Measurements from ENCODE around the gene SARDH. TPM values are rescaled to one million over a fixed set of nuclear protein-coding genes. Genes with fewer than 3 reads are reported as not detected.
A peak's percentile ranks its signal among the peaks of the same experiment; 100 is the strongest.

SARDH gene
- total RNA-seq, 1 experiment from 2014 or later, result 7.3 TPM

DNA sequence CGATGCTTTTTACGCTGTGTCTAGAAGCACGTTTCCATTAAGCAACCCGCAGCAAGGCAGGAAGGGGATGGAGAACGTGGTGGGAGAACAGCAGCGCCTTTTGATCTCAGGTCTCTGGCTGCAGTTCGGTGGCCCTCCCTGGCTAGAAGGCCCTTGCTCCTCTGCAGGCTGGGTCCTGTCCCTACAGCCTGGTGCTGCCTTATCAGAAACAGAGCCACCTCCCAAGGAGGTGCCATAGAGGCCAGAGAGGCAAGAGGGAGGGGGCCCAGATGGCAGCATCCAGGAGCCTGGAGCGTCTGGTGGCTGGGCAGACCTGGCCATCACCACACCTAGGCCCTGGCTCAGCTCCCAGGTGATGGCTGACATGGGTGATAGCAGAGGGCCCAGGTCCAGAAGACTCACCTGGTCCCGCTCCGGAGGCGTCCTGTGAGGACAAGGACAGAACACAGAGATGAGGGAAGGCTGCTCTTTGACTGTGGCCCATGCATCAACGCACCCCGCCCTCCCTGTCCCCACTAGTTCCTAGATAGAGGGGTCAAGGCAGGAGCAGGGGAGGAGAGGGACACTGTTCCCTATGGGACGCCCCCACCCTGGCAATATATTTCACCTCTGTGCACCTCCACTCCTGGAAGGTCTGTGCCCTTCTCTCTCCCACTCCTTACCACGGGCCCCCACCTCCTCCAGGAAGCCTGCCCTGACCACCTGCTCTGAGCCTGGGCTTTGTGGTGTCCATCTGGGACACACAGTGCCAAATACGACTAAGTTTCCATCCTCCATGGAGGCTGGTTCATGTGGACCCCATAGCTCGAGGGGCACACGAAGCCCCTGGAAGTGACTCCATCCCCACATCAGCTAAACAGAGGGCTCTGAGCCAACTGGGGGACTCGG, 41.6 kb upstream of the SARDH start:
- Histone ChIP-seq H3K27me3 (ENCODE audit: control insufficient read depth, insufficient read depth, low read length) (no peaks in the 10 kb centered on the region), H3K36me3 (replicated peaks; ENCODE audit: control insufficient read depth, insufficient read depth, low read length) (peaks cover 17% of the 10 kb centered on the region), H3K4me3 (ENCODE audit: insufficient read depth, low read depth, low read length) (no peak overlapping the region)
- DNase-seq, result no peak

DNA sequence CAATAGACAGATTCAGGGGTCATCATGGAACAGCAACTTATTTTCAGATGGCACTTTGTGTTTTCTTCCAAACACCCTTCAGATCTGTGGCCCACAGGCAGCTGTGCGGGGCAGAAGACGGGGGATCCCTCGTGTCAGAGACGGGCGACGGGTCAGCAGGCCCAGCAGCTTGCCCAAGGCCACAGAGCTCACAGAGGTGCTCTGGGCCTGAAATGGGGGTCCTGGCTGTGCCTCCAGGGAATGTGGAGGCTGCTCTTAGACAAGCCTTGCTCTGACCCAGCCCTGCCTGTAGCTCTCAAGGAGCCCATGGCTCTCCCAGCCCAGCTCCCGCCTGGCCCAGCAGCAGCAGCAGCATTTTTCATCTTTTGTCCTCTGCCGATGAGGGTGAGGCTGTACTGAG, 40.9 kb upstream of the SARDH start:
- no peak for DNase-seq

DNA sequence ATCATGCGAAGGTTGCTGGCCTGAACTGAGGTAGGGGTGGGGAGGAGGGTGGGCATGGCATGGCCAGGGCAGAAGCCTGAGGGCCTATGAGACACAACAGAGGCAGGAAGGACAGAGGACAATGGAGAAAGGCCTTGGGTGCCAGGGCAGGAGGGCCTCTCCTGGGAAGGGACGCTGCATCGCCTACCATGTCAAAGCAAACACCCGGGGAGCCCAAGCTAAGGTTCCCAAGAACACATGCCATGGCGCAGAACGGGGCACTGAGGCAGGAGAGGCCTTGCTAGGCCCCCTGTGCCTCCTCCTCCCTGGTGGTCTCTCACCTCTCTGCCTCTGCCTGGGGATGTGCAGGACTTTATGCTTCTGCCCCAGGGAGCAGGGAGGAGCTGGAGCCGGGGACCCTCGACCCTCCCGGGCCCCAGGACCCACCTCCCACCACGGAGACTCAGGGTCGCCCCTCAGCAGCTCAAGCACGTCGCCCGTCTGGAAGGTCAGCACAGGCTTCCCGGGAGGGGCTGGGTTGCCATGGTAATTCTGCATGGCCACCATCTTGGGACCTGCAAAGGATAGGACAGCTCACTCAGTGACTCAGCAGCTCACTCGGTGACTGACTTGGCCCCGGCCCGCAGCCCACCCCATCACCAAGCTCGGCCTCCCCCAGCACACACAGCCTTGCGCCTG, 40.3 kb upstream of the SARDH start:
- Histone ChIP-seq H3K4me3 (ENCODE audit: insufficient read depth, low read depth, low read length) (no peak overlapping the region), H3K27me3 (ENCODE audit: control insufficient read depth, insufficient read depth, low read length) (no peaks in the 10 kb centered on the region), H3K36me3 (replicated peaks; ENCODE audit: control insufficient read depth, insufficient read depth, low read length) (peaks cover 18% of the 10 kb centered on the region)
- no peak for DNase-seq

More for the DNA sequence above, 40.9 kb upstream of the SARDH start:
- Histone ChIP-seq H3K27me3 (ENCODE audit: control insufficient read depth, insufficient read depth, low read length) (no peaks in the 10 kb centered on the region), H3K36me3 (replicated peaks; ENCODE audit: control insufficient read depth, insufficient read depth, low read length) (peaks cover 20% of the 10 kb centered on the region), H3K4me3 (ENCODE audit: insufficient read depth, low read depth, low read length) (no peak overlapping the region)

DNA sequence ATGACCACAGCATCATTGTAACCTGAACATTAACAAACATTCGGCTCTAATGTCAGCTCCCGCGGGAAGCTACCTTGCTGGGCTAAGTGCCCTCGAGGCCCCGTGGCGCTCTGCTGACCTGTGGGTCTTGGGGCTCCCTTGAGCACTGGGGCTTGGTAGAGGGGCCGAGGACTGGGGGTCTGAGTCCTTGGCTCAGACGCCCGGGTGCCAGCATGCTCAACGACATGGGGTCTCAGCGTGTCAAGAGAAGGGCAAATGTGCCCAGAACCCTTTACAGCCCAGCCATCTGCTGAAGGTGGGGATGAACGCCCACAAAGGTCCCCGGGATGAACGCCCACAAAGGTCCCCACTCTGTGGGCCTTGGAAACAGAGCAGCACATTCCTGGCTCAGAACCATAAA, 39.7 kb upstream of the SARDH start:
- DNase-seq, result no peak

DNA sequence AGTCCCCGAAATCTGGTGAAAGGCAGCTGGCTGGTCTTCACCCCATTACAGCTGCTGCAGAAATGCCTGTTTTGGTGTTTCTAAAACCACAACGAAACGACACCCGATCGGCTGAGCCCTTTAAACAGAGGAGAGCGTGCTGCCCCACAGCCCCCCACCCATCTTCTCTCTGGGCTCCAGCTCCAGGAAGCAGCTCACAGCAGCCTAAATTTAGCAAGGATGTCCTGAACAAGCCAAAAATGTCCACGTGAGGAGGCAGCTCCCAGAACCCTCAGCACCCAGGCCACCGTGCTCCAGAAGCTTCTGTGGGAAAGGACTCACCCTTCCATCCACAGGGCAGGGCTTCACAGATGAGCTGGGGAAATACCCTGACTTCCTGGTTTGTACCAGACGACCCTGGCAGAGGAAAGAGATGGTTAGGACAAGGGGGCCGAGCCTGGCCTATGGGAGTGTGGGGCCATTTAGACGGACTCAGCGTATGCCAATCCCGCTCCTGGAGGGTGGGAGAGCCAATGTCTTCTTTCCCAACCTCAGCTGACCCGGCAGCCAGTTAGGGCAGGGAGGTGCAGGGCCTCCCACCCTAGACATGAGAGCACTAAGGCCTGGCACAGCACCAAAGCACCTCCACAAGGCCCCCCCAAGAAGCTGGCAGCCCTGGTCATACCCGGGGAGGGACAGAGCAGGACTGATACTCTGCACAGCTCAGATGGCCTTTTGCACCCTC, 39.1 kb upstream of the SARDH start:
- DNase-seq, result no peak

More for the DNA sequence above, 39.7 kb upstream of the SARDH start:
- Histone ChIP-seq H3K4me3 (ENCODE audit: insufficient read depth, low read depth, low read length) (no peak overlapping the region), H3K27me3 (ENCODE audit: control insufficient read depth, insufficient read depth, low read length) (no peaks in the 10 kb centered on the region), H3K36me3 (replicated peaks; ENCODE audit: control insufficient read depth, insufficient read depth, low read length) (peaks cover 17% of the 10 kb centered on the region)

DNA sequence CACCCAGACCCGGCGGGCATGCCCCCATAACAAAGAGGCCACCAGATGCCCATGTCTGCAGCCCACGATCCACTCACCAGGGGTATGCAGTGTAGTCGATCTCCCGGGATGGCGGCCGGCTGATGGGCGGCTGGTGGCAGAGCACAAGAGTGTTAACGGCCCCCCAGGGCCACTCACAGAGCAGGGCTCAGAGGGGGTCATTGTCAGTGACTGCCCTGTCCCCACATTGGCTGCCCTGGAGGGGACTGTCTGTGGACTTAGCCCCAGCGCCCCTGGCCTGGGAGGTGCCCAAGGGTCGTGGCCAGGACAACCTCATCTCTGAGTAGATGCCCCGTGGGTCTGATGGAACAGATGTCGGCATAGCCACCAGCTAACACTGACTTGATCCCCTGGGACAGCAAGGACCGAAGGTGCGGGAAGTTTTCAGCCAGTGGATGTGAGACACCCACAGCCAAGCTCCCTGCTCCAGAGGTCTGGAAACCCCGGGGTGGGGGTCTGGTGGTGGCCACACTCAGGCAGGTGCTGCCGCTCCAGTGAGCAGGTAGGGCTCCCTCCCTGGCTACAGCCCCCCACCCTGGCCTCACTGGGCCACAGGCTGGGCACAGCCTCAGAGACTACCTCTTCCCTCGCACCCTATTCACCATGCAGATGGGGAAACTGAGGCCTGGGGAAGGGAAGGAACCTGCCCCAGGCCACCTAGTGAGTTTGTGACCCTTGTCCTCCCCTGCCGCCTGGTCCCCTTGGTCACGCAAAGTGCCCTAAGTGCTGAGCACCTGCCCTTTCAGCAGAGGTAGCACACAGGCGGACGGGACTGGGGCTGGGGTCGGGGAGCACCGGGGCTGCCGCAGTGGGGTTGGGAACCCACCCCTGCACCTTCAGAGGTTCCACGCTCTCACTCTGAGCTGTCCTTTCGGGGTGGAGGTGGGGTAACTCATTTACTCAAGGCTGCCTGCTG, 38.1 kb upstream of the SARDH start:
- Histone ChIP-seq H3K27me3 (ENCODE audit: control insufficient read depth, insufficient read depth, low read length) (no peaks in the 10 kb centered on the region), H3K4me3 (ENCODE audit: insufficient read depth, low read depth, low read length) (no peak overlapping the region), H3K36me3 (replicated peaks; ENCODE audit: control insufficient read depth, insufficient read depth, low read length) (peaks cover 15% of the 10 kb centered on the region)
- no peak for DNase-seq

More for the DNA sequence above, 39.1 kb upstream of the SARDH start:
- Histone ChIP-seq H3K27me3 (ENCODE audit: control insufficient read depth, insufficient read depth, low read length) (no peaks in the 10 kb centered on the region), H3K36me3 (replicated peaks; ENCODE audit: control insufficient read depth, insufficient read depth, low read length) (peaks cover 16% of the 10 kb centered on the region), H3K4me3 (ENCODE audit: insufficient read depth, low read depth, low read length) (no peak overlapping the region)

DNA sequence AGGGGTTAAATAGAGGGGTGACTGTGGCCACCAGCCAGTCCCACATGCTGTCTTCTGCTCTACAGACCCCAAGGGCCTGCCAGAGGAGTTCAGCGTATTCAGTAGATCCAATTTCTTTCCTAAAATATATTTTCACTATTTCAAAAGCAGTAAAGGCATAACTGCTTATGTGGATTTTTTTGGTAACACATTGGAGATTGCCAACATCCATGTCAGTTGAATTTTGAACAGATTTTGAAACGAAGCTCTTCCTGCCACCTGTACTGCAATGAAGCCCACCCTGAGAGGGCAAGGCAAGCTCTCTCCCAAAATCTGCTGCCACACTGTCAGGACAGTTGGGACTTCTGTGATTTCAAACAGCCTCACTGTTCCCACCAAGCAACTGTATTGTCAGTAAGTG, 37.1 kb upstream of the SARDH start:
- no peak for DNase-seq
- peaks cover 11% of the 10 kb centered on the region for H3K36me3 ChIP-seq (replicated peaks; ENCODE audit: control insufficient read depth, insufficient read depth, low read length)
- no peaks in the 10 kb centered on the region for H3K27me3 ChIP-seq (ENCODE audit: control insufficient read depth, insufficient read depth, low read length)
- H3K4me3 ChIP-seq (ENCODE audit: insufficient read depth, low read depth, low read length), result no peak overlapping the region

DNA sequence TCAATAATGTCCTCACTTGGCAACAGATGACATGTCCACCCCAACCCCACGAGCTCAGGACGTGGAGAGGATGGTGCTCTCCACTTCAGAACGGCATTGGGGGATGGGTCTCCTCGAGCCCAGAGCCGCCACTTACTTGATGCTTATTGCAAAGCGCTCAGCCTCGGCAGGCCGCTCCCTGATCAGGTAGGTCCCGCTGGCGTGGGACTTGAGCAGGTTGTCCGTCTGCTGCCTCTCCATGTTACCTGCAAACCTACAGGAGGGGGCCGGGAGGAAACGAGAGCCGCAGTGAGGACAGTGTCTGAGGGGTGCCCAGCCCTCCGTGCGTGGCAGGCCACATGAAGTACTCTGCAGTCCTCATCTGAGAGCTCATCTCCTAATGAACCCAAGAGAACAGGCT, 36.6 kb upstream of the SARDH start:
- DNase-seq, result peak; percentile 25
- peaks cover 11% of the 10 kb centered on the region for H3K36me3 ChIP-seq (replicated peaks; ENCODE audit: control insufficient read depth, insufficient read depth, low read length)
- no peaks in the 10 kb centered on the region for H3K27me3 ChIP-seq (ENCODE audit: control insufficient read depth, insufficient read depth, low read length)
- H3K4me3 ChIP-seq (ENCODE audit: insufficient read depth, low read depth, low read length), result no peak overlapping the region

DNA sequence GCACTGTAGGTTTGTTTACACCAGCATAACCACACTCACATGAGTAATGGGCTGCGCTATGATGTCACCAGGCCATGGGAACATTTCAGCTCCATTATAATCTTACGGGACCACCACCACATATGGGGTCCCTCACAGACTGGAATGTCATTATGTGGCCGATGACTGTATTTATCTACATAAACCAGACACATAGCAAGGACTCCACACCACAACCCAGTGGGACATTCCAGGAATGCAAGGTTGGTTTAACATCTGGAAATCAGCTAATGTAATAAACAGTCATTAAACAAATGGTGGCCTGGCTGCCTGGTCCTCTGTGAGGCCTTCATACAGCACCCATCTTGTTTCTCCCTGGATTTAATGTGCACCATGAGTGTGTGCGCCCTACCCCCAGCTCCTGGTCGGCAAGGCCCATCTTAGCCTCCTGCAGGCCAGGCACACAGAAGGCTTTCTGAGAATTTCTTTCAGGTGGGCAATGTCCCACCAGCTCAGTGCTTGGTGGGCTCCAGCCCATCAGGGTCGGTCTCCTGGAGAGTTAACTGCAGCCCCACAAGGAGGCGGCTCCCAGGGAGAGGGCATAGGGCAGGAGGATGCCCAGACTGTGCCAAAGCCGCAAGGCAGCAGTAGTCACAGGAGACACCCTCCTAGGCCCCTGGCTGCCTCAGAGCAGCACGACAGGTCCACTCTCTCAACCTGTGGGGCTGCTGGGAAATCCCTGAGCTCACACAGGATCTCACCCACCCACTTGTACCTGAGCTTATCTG, 35.9 kb upstream of the SARDH start:
- Histone ChIP-seq H3K36me3 (replicated peaks; ENCODE audit: control insufficient read depth, insufficient read depth, low read length) (peaks cover 10% of the 10 kb centered on the region), H3K27me3 (ENCODE audit: control insufficient read depth, insufficient read depth, low read length) (no peaks in the 10 kb centered on the region)
- no peak for DNase-seq

DNA sequence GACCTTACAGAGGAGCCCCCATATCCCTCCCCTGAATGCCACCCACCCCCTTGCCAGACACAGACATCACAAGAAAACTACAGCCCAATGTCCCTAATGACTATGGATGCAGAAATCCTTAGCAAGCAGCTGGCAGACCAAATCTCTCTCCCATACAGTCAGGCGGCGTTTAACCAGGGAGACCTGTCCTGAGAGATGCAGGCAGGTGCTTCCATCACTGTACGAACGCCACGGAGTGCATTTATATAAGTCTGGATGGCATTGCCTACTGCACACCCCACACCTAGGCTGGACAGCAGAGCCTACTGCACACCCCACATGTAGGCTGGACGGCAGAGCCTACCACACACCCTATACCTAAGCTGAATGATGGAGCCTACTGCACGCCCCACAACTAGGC, 34.4 kb upstream of the SARDH start:
- no peak overlapping the region for H3K4me3 ChIP-seq (ENCODE audit: insufficient read depth, low read depth, low read length)
- H3K36me3 ChIP-seq (replicated peaks; ENCODE audit: control insufficient read depth, insufficient read depth, low read length), result peaks cover 21% of the 10 kb centered on the region
- H3K27me3 ChIP-seq (ENCODE audit: control insufficient read depth, insufficient read depth, low read length), result no peaks in the 10 kb centered on the region
- DNase-seq, result no peak

More for the DNA sequence above, 35.9 kb upstream of the SARDH start:
- no peak overlapping the region for H3K4me3 ChIP-seq (ENCODE audit: insufficient read depth, low read depth, low read length)

DNA sequence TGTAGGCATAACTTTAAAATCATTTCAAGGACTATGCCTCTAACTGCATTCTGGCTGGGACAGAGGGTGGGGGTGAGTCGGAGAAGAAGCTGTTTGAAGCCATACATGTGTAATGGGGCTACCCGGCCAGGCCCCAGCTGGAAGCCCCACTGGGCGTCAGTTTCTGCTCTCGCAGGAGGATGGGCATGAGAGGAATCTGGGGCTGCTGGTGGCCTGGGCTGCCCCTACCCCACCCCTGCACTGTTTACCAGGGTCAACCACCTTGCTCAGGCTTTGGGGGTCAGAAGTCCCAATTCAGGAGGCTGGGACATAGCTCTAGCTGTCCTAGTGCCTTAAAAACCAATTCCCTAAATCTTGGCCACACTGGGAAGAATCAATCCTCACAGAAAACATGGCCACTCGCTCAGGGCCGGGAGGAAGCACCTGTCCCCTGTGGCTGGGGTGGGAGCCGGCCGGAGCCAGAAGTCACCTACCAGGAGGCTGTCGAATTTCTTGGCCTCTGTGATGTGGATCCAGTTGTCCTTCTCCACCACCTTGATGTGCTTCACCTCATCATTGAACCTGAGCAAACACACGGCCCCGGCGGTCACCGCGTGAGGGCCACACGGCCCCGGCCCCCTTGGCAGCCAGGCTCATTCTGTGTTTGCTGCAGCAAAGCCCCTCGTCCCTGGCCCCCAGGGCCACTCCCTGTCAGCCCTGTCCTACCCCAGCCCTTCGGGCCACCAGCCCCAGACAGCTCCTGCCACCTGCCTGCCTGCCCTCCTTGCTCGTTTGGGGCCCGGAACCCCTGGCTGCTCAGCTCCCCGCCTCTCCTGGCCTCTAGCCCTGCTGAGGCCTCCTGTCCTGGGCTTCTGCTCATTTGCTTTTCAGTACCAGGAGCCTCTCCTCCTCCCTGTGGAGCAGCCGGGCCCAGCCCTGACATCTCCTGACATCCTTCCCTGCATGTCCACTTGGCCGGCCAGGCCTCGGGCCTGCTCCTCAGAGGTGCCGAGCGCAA, 33.6 kb upstream of the SARDH start:
- Histone ChIP-seq H3K27me3 (ENCODE audit: control insufficient read depth, insufficient read depth, low read length) (no peaks in the 10 kb centered on the region), H3K36me3 (replicated peaks; ENCODE audit: control insufficient read depth, insufficient read depth, low read length) (peaks cover 20% of the 10 kb centered on the region), H3K4me3 (ENCODE audit: insufficient read depth, low read depth, low read length) (no peak overlapping the region)
- DNase-seq, result peak; percentile 64

DNA sequence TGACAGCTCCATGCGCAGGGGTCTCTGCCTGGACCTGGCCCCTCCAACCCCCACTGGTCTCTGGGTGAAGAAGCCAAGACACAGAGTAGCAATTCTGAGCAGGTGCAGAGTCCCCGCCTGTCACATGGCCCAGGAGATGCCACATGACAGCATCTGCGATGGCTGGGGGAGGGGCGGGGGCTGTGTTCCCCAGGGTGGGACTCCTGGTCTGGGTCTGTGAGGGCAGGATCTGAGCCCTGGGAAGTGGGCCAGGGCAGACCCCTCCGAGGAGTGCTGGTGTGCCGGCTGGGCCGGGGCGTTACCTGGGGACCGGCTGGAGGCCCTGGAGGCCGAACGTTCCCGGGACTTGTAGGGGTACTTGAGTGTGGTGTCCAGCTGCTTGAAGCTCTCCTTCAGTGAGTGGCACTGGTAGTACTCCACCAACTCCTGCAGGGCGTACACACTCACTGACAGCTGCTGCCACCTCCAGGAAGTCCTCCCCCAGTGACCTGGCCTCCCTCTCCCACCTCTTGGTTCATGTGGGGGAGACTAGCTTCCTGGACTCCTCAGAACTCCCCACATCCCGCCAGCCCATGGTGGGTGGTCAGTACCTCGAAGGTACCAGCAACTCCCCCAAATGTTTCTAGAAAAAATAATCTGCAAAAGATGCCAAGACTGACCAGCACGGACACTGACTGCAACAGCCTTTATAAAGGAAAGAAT, 32.1 kb upstream of the SARDH start:
- Histone ChIP-seq H3K4me3 (ENCODE audit: insufficient read depth, low read depth, low read length) (no peak overlapping the region), H3K36me3 (replicated peaks; ENCODE audit: control insufficient read depth, insufficient read depth, low read length) (peaks cover 17% of the 10 kb centered on the region), H3K27me3 (ENCODE audit: control insufficient read depth, insufficient read depth, low read length) (no peaks in the 10 kb centered on the region)
- peak; percentile 54 for DNase-seq

Measured in H7 (cell line).